Measurements from ENCODE around the gene RBMS3.

GRCh38 chr3:29280404-29281093 lies at the start of gene RBMS3:
- TF ChIP-seq GATA1 (IDR thresholded peaks at IDR 0.05; ENCODE audit: low read depth, low read length) (no peak), POLR2A (IDR thresholded peaks at IDR 0.05; ENCODE audit: low read length) (no peak)

All from erythroblast (primary cell).